HG03066 (cell line): Measurements from ENCODE around the gene ITGA2.

ENCODE experiments used
- ATAC-seq: cut with Tn5 transposase; IDR thresholded peaks from one replicate; pipeline ENCODE4 v1.9.1; 2021; ENCODE audit warnings: low read depth; ENCODE audit not compliant: unreplicated experiment

The ITGA2 gene

GRCh38 chr5:53052499-53052898 is 63.3 kb downstream of the ITGA2 start:
- ATAC-seq, result no peak

- no peak for ATAC-seq
Measured at GRCh38 chr5:53053364-53053763, 64.2 kb downstream of the ITGA2 start.

- no peak for ATAC-seq
Measured at GRCh38 chr5:53055365-53055764, 66.2 kb downstream of the ITGA2 start.

DNA sequence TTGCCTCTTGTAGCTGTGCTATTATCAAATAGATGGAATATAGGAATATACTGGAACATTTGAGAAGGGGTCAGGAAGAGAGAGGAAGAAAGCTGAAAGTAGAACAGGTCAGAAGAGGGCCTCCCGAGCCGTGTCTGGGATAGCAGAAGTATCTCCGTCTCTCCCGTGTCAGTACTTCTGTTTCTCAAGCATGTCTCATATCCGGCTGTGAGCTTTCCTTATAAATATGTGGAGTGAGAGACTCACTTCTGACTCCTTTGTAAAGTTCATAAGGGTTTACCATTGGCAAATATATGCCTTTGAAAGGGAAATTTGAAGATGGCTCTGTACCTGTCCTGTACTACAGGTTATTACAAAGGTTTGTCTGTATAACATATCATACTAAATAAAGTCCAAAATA is 70.1 kb downstream of the ITGA2 start:
- no peak for ATAC-seq

DNA sequence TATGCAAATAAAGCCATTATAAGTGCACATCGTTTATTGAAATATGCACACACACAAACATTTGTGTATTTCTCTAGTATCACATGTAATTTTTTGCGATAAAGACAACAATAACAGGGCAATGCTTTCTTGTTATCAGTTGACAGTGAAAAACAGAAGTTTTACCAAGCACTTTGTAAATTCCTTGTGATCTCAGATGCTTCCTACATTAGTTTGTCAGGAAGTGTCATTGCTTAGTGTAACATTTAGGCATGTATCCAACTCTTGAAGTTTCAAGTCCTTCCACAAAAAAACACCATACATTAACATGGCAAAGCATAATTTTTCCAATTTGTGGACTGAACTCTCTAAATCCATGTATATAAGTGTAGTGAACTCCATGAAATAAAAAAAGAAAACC is 74.0 kb downstream of the ITGA2 start:
- ATAC-seq, result no peak

- no peak for ATAC-seq
Measured at GRCh38 chr5:53063791-53064190, 74.6 kb downstream of the ITGA2 start.

DNA sequence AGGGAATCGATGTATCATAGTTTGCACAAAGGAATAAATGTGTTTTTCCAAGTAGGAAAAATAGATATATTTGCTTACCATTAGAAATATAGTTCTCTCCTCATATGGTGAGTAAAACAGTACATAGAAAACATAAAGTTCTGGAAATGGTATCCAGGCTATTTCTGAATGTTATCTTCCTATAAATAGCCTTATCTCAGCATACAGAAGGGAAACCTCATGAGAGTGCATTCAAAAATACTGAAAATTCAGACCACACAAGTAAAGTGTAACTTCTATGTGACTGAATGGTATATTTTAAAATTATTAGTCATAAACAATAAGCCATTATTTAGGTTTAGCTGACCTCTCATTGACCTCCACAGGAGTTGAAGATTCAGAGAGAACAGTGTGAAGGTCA is 76.9 kb downstream of the ITGA2 start:
- no peak for ATAC-seq

GRCh38 chr5:53067641-53068040 is 78.5 kb downstream of the ITGA2 start:
- no peak for ATAC-seq

GRCh38 chr5:53068291-53068836 is 79.2 kb downstream of the ITGA2 start:
- no peak for ATAC-seq

- ATAC-seq, result no peak
Measured at GRCh38 chr5:53069626-53070025, 80.5 kb downstream of the ITGA2 start.

- no peak for ATAC-seq
Measured at GRCh38 chr5:53071298-53071697, 82.1 kb downstream of the ITGA2 start.

DNA sequence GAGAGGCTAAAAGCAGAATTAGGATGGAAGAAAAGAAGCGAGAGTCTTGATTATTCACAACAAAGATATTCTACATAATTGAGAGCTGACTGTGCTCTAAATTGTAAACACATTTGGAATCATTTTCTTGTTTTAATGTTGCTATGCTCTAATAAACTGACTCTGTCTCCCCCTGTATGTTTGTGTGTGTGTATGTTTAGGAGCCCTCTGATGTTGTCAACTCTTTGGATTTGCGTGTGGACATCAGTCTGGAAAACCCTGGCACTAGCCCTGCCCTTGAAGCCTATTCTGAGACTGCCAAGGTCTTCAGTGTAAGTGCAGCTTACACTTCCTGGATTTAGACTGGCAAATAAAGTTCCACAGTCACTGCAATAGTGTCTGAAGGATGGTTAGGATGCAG is 82.6 kb downstream of the ITGA2 start:
- ATAC-seq, result no peak

GRCh38 chr5:53073348-53073747 is 84.2 kb downstream of the ITGA2 start:
- ATAC-seq, result no peak

GRCh38 chr5:53076014-53076583 is 86.9 kb downstream of the ITGA2 start:
- no peak for ATAC-seq

GRCh38 chr5:53080271-53080670 is 91.1 kb downstream of the ITGA2 start:
- ATAC-seq, result no peak

GRCh38 chr5:53083927-53084326 is 94.8 kb downstream of the ITGA2 start:
- no peak for ATAC-seq

DNA sequence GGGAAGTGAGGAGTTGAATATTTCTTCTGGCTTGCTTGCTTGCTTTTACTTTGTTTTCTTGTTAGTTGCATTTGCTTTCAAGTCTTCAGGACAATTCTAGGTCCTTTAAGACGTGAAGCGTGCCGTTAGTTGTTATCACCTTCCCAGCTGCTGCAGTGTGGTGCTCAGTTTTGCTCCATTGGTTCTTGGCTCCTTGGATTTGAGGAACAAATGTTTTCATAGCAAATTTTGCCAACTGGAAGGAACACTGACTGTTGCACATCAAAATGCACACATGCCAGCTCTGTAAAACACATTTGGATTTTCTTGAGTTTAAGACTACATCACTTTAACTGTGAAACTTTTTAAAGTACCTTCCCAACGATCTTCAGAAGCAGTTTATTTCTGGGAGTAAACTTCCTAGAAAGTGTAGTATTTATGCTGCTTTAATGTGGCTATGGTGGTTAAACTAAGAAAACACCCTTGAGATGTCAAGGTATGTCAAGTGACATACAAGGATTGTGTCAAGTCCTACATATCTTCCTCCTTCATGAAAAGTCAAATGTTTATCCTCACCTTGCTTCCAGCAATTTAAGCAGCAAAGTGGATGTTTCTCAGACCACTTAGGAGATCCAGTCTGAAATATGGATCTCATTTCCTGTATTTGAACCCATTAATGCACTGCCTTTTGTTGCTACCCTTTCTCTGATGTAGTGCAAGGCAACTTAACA is 95.5 kb downstream of the ITGA2 start:
- no peak for ATAC-seq

- no peak for ATAC-seq
Measured at GRCh38 chr5:53087171-53087570, 98.0 kb downstream of the ITGA2 start.

- ATAC-seq, result no peak
Measured at GRCh38 chr5:53087621-53088121, 98.5 kb downstream of the ITGA2 start.

- ATAC-seq, result peak; percentile 67
Measured at GRCh38 chr5:53089481-53089991, 100.4 kb downstream of the ITGA2 start.

- ATAC-seq, result no peak
Measured at GRCh38 chr5:53090229-53090628, 101.1 kb downstream of the ITGA2 start.

DNA sequence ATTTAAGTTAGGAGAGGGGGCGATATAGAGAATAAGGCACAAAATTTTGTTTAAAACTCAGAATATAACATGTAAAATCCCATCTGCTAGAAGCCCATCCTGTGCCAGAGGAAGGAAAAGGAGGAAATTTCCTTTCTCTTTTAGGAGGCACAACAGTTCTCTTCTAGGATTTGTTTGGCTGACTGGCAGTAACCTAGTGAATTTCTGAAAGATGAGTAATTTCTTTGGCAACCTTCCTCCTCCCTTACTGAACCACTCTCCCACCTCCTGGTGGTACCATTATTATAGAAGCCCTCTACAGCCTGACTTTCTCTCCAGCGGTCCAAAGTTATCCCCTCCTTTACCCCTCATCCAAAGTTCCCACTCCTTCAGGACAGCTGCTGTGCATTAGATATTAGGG is 102.1 kb downstream of the ITGA2 start:
- ATAC-seq, result no peak
